COLO668 (cell line): ENCODE results near the gene WDR48.

Experiments used
- DNase-seq: peaks from one replicate; lab custom pipeline; 2025; ENCODE audit not compliant: unreplicated experiment; lab: John Stamatoyannopoulos, UW

The WDR48 gene

DNA sequence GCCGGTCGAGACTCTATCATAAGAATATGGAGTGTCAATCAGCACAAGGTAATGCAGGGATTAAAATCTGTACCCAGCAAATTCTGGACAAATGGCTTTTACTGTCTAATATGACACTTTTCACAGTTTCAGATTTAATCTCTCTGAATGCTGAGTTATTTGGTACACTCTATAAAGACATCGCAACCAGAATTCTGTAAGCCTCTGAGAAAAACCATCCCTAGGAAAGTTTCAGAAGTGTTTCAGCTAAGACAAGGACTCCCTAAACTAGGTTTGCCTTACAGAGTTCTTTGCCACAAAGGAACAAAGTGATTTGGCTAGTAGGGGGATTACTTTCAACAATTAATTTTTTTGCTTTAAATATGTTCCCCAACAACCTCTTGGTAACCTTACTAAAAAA, 11.3 kb downstream of the WDR48 start:
- DNase-seq, result no peak

DNA sequence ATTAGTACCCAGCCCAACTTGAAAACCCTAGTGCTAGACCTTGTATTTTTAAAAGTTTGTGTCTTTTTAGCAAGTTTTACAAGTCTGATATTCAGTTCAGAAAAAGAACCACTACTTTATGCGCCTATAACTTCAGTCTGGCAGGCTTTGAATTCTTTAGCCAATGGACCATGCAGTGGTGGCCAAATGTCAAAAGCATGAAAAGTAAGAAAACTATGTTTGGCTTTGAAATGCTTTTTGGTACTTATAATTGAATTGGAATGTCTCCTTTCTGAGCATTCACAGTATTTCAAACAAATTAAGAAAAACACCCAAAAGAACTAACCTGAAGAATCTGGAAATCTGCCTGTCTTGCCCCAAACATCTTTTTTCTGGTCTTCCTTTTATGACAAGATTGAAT, 12.8 kb downstream of the WDR48 start:
- no peak for DNase-seq

DNA sequence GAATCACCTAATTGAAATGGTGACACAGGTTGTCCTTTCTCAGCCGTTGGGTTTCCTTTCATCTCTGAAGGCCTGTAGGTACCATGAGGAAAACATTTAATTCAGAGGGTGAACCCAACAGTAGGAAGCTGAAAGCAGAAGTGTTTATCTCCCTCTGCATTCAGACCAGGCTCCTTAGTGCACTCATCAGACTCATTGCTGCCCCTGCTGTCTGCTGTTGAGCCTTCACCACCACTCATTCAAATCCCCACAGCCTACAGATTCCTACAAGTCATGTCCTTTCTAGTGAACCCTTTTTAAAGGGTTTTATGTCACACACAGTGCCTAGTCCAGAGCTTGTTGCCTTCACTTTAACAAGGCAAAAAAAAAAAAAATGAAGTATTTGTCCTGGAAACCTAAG, 13.4 kb downstream of the WDR48 start:
- no peak for DNase-seq

DNA sequence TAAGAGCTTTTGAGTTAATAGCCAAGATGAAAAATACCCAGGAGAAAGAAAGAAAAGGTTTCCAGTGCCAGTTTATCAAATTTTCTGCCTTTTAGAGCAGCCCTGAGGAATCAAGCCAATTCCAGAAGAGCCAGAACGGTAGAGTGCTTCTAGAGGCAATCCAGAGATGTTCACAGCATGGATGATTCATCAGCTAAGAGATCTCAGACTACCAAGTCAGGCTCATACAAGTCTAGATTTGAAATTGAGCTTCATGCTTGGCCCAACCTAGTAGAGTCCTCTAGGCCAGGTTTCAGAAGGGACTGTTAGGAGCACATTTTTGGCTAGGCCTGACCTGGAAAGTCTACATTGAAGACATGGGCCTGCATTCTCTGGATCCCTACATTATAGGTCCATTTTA, 15.5 kb downstream of the WDR48 start:
- DNase-seq, result no peak

DNA sequence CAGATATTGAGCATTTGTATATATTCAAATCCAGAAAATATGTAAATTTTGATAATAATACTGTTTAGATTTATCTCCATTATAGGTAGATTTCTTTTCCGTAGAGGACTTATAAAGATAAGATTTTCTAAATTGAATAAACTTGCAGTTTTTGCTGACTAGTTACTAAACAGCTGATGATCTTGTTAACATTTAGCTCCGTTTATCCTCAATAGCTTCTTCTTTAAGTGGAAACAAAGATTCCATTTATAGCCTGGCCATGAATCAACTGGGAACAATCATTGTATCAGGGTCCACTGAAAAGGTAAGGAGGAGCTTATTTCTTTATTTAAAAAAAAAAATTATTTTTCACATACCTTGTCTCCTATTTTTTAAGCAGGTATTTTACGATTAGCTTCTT, 16.7 kb downstream of the WDR48 start:
- no peak for DNase-seq

DNA sequence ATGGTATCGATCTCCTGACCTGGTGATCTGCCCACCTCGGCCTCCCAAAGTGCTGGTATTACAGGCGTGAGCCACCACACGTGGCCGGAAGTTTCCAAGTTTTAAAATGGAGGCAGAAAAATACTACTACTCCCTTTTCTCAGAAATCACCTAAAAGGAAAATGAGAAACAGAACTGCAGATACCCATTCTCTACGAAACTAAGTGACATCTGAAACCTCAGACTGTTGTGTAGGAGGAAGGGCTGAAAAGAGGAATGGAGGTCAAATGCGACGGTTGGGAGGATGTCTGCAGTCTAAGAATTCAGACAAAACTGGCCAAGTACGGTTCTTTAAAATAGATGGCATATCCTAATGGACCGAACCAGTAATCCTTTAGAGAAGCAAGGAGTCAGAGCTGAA, 24.1 kb downstream of the WDR48 start:
- DNase-seq, result no peak

DNA sequence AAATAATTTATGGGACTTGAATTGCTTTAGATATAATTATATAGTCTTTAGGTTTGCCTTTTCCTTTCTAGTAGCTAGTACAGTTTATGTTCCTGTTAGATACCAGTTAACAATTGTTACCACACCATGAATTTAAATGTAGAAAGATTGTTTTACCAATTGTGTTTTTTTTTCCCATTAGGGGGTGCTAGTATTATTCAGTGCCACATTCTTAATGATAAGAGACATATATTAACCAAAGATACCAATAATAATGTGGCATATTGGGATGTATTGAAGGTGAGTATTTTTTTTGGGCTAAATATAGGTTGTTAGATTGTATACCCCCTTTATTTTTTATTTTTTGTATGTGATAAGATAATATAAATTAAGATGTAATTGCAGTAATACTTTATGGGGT, 27.7 kb downstream of the WDR48 start:
- DNase-seq, result no peak

DNA sequence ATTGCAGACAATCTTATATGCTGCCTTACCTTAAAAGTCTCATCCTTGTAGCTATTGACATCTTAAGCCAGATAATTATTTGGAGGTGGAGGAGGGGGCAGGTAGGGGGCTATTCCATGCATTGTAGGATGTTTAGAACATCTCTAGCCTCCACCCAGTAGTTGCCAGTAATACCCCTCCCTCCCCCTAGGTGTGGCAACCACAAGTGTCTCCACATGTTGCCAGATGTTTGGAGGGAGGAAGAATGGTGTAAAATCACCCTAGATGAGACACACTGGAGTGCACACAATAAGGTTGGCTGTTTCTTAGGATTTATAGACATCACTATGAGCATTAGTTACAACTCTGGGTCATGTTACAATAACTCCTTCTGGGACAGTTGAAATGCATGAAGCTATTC, 28.2 kb downstream of the WDR48 start:
- no peak for DNase-seq

DNA sequence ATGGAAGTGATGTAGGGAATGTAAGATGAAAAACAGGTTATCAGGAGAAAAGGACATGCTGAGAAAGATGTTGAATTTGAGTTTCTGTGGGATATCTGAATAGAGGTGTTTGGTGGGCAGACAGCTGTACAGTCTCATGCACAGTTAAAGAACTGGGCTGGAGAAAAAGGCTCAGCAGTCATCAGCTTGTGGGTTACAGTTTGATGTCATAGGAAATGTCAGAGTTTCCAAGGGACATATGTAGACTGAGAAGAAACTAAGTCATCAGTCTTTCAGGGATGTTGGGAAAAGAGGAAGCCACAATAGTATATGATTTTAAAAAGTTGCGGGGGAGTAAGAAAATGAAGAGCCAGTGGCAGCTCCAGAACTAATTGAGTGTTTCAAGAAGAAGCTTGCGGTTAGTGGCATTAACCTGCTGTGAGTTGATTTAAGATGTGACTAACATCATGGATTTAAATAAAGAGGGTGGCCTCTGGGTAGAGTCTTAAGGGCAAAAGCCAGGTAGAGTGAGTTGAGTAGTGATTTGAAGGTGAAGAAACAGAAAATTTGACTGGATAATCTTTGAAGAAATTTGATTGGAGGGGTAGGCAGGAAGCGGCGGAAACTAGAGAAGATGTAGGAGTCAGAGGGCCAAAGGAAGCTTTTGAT, 31.0 kb downstream of the WDR48 start:
- DNase-seq, result no peak

DNA sequence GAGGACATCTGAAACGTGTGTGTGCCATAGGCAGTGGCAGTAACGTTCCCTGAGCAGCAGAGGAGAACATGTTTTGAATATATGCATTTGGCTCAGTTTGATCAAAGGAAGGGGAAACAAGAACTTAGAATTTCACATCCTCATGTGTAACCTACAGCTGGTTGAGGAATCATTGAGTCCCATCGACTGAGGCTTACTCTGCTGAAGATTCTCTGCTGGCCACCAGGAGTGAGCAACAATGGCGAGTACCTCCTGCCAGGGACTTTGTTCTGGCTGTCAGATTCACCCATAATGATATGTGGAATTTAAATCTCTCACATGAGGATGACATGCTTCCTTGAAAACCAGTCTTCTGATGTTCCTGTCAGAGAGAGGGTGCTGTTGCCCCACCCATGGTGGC, 34.3 kb downstream of the WDR48 start:
- DNase-seq, result no peak

DNA sequence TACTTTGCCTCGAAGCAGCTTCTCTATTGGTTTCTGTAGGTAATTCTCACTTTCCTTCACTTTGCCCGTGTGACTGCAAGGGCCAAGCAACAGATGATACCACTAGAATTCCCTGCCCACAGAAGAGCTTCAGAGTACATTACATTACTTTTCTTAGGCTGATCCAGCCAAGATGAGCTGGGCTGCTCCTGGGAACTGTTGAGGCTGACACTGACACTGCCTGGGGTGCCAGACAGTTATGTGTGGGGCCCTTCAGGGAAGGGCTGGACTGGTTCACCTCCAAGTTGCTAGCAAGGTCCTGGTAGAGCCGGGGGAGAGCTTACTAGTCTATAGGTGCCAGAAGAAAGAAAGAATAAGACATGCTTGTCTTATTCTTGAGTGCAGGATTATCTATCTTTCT, 36.6 kb downstream of the WDR48 start:
- DNase-seq, result no peak

DNA sequence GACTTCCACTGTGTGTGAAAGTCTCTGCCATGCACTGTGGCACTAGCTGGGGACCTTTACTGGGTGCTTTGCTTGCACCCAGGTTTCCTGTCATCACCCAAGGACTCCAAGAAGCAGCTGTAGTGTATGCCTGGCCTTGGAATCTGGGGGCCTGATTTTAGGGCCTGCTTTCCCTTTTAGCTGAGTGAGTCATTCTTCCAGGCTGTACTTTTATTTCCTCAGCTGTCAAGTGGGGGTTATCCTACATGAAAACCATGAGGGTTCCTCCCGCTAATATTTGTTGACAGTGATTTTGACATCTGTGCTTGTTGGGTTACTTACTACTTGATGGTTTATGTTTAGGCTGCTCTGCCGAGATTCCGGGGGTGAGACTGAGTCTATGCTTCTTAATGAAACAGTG, 37.1 kb downstream of the WDR48 start:
- DNase-seq, result no peak

DNA sequence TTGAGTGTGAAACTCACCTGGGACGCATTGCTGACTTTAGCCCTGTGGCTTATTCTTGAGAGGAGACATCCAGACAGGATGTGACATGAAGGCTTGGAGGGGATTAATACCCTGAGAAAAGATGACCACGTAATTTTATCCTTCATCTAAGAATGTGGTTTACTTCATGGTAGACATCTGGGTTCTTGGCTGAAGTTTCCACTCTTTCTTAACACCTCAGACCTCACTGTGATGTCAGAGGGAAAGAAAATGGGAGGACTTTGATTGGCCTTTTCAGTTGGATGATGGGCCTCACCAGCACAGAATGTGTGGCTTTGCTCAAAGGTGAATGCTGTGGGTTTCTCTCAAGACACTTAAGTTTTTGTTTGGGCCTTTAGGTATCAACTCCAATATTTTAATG, 39.1 kb downstream of the WDR48 start:
- no peak for DNase-seq

DNA sequence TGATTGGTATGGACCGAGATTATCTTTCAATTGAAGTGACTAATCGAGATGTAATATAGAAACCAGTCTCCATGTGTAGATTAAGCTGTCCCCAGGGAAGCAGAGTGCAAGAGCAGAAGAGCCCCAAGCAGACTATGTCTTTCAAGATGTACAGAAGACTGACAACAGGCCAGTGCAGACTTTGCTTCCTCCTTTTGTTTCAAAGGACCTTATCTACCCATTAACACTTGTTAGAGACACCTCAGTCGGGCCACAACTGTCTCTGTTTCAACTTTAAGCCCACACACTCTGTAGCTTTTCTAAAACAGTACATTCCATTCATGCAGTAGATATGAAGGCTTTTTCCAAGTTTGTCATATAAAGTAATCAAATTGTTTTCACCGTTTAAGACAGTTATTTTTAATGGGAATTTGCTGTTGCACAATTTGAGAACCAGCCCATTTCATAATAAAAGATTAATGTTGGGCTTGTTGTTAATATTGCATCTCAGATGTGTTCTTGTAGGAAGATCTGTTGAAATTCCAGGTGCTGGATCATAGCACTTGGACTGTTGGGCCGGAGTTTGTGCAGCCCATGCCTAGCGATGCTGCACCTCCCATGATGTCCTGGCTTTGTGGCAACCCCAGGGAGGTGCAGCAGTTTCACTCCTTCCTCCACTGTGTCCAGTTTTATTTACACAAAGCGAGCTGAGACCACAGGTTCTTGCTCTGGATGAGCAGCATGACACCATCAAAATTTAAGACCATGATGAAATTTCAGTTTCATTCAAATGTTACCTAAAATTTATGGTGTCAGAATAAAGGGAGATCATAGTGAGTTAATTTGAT, 43.2 kb downstream of the WDR48 start:
- no peak for DNase-seq

DNA sequence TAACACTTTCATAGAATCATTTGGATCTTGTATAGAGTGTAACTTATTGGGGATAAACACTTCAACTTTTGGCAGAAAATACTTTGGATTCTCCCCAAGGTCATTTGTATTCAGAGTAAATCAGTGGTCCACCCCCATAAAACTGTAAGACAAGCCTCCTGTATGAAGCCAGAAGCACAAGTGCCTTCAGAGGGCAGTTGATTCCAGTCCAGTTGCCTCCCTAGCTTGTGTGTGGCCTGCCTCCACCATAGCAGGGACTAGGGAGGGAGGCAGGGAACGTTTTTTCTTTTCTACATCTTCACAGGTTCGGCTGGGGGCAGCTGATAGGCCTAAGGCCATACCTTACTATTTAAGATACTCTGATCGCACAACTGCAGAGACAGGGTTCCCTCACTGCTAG, 44.0 kb downstream of the WDR48 start:
- DNase-seq, result no peak

DNA sequence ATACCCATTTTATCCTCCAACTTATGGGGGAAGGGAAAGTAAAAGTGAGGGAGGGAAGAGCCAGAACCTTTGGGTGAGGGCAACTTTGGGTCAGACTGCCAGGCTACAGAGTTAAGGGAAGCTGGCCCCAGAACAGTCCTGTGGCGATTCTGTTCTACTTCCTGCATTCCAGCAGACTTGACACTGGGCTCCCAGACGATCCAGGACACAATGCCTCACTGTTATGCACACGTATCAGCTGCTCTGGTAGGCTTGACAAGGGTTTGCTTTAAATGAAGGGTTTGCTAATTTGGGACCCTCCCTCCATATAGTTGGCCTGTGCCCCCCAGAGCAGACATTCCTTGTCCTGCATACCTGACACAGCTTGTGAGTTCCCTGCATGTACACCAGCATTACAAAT, 45.0 kb downstream of the WDR48 start:
- DNase-seq, result no peak

DNA sequence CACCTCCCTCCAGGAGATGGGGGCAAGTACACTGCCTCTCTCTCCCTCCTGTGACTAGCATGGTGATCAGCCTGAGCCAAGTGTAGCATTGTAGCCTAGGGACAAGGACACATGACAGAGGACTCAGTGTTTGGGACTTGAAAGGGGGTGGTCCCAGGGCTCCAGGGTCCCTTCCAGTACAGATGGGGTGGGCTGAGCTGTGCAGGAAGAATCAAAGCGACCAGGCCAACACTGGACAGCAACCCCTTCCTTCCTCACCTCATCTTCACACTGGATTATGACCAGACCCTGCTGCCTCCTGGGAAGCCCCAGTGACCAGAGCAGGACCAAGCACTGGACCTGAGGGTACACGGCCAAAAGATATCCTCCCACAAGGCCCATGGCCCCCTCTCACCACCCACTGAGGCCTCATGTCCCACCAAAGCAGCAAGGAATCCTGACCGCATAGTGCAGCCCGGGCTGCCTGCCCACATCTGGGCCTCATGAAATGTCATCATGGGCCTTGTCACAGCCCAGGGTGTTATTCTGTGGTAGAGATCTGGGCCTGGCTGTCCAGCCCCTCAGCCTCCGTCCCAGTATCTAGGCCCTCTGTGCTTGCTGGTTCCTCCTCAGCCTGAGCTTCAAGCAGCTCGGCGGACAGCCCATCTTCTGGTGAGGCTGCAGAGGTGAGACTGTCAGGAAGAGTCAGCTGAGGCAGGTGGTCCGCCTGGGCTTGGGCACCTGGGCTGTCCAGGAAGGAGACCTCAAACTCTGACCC, 46.1 kb downstream of the WDR48 start:
- no peak for DNase-seq

DNA sequence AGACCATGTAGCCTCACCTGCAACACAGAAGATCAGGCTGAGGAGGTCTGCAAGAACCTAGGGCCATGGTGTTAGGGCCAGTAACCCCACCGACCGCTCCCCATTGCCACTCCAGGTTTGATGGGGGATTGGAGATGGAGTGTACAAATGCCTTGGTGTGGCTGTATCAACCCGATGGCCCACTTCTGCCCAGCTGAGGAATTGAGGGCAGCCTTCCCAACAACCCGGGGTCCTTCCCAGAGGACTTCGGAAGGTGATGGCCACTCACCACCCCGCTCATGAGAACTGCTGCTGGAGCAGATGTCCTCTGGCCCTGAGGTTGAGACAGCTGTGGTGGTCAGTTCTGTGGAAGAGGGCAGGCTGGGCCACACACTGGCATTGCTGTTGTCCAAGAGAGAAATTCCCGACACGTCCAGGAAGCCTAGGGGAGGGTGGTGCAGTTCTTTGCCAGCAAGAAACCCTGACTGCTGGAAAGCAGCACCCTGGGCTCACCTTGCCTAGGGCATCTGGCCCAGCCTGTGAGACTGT, 46.7 kb downstream of the WDR48 start:
- DNase-seq, result no peak

DNA sequence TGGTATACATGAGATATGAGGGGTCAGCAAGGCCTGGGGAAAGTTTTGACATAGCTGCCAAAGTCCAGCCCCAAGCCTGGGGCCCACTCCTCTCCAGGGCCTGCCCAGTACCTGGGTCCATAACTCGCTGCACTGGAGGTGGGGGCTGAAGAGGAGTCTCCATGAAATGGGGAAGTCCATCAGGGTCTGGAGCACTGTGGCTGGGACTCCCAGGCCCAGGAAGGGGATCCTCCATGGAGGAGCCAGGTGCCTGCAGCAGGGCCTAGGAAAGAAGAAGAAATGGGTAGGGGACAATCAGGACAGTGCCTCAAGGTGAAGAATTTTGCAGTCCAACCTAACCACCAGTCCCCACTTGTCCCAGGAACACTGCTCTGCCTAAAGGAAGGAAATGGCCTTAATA, 47.4 kb downstream of the WDR48 start:
- DNase-seq, result no peak

DNA sequence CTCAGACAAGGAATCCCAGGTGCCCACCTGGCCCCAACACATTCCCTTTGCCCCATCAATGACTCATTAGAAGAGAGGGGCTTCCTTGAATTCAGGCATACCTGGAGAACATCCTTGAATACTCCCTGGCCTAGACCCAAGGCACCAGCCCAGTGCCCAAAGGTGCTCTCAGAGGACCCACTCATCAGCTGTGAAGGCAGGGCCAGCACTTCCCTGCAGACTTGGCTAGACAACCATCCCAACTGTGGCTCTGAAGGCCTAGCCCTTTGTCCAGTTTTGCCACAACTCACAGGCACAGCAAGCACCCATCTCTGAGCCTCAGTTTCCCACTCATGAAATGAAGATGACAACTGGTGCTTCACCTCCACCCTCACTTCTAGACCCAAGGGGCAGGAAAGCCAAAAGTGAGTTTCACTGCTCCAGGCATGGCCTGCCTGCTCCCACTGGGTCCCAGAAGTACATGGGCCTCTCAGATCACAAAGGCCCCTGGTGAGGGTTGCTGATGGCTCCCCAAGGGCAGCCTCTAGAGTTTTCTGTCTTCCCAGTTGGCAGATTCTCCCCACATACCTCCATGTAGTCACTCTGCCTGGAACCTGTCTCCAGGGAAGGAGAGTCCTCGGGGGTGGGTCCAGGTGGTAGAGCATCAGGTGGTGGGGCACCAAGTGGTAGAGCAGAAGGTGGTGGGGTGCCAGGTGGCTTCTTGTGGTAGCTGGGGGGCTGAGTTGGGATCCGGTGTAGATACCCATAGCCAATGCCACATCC, 48.1 kb downstream of the WDR48 start:
- DNase-seq, result no peak

DNA sequence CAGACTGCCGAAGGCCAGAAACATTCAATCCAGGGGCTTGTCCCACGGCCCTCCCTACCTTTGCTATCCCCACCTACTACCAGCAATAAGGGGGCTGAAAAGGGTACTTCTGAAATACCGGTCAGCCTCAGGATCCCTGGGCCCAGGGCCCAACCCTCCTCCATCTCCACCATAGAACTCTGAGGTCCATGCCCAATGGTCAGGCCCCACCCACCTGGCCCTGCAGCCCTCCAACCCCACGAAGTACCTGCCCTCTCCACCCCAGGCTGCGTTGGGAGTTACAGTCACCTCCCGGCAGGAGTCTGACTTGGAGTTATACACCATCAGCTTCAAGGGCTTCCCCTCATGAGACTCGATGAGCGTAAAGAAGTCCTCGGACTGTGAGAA, 48.7 kb downstream of the WDR48 start:
- DNase-seq, result no peak
